Adrenal gland (tissue), 12 donors: Measurements from ENCODE around the gene CAPRIN1. TPM values are rescaled to one million over a fixed set of nuclear protein-coding genes. Genes with fewer than 3 reads are reported as not detected.

Source experiments
- DNase-seq, 7 donors: peaks; one replicate each; pipeline ENCODE4 v3.0.0-alpha.2; 2019 to 2020
- H3K27ac ChIP-seq, 5 donors: fragments of 200-600 bp; sonication (generic) in 4 of 5; 1 replicate in 3 of 5; 2 replicates in 2 of 5; pipeline versions ENCODE4 v1.5.1 to v1.8.0; 2016 to 2020; ENCODE audit warnings: mild to moderate bottlenecking in 1 of 5
- H3K27me3 ChIP-seq: fragments of 200-600 bp; 2 replicates; pipeline ENCODE4 v1.8.0; 2021
- H3K36me3 ChIP-seq, 2 donors: fragments of 200-600 bp; replicated peaks in 1 of 2; 1 replicate in 1 of 2; 2 replicates in 1 of 2; pipeline versions ENCODE4 v1.5.1 to v1.8.0; 2018 to 2022
- H3K4me1 ChIP-seq, 2 donors: fragments of 200-600 bp; replicated peaks in 1 of 2; 1 replicate in 1 of 2; 2 replicates in 1 of 2; pipeline versions ENCODE4 v1.5.1 to v1.8.0; 2018 to 2021
- H3K4me3 ChIP-seq, 4 donors: fragments of 200-600 bp; sonication (generic) in 3 of 4; one replicate each; pipeline ENCODE4 v1.5.1; 2016 to 2018
- H3K9me3 ChIP-seq, 3 donors: fragments of 200-600 bp; sonication (generic) in 1 of 3; replicated peaks in 1 of 3; 1 replicate in 2 of 3; 2 replicates in 1 of 3; pipeline versions ENCODE4 v1.5.1 to v1.8.0; 2016 to 2021
- CTCF ChIP-seq, 6 experiments: fragments of 450-650 bp in 4 of 6; fragments of 200-600 bp in 2 of 6; sonication (generic) in 1 of 6; IDR thresholded peaks; 1 replicate in 5 of 6; 2 replicates in 1 of 6; pipeline versions ENCODE4 v1.5.1 to v1.8.0; 2016 to 2021; ENCODE audit warnings: antibody characterized with exemption in 6 of 6, mild to moderate bottlenecking in 2 of 6, moderate library complexity in 1 of 6
- POLR2A ChIP-seq, 2 donors: fragments of 450-650 bp; IDR thresholded peaks; one replicate each; pipeline ENCODE4 v1.6.1; 2017; ENCODE audit warnings: antibody characterized with exemption in 2 of 2, mild to moderate bottlenecking in 2 of 2, moderate library complexity in 1 of 2
- WGBS, 4 donors: extraction: QIAGEN DNeasy Blood & Tissue Kit in 2 of 4; methylation state at CpG; one replicate each; pipeline versions ENCODE4 v1.1.5 to v1.1.7; 2013 to 2017; 5-methylcytosine and 5-hydroxymethylcytosine counted together
- intact Hi-C, 2 donors: fragments of 100-400 bp; cut with DNase I; formaldehyde crosslinking; loops; one replicate each; pipeline versions ENCODE4 v1.14.1 to v1.15.0; 2022 to 2023
- polyA plus RNA-seq, 3 donors: library from polyadenylated mRNA; stranded (reverse); fragments of 200-250 nt in 2 of 3; fragments of 350-450 nt in 1 of 3; fragmentation: Illumina TruSeq in 1 of 3; extraction: RNeasy Lipid Tissue Mini Kit (QIAGEN cat#74804) in 1 of 3; gene quantifications; one replicate each; pipeline ENCODE4 v1.2.3, GENCODE V29; 2013 to 2014
- total RNA-seq, 9 donors: library from RNA; depleted of rRNA in 4 of 9; stranded (reverse); fragments of >200 nt in 4 of 9; fragments of 120-200 nt in 1 of 9; fragmentation: NEBNext Ultra II Directional in 1 of 9; extraction: Animal tissue kit (Norgen Biotek cat#: 25700) in 1 of 9; gene quantifications; one replicate each; pipeline versions ENCODE4 v1.1.0 to v1.2.4, GENCODE V29; 2013 to 2023
- donor health status: healthy with polysubstance abuse.
- donor health status: Bipolar disorder and iron deficiency.
- donor health status: DM: yes; HTN: yes; CAD: no.
- donor health status: DM: no; HTN: no; CAD: no.
- donor health status: DM: no; HTN: no; CAD: no.
- donor health status: DM: yes; HTN: yes; CAD: no.

Gene CAPRIN1
- total and polyA plus RNA-seq, 12 donors = 42.4 to 202 (median 149) TPM

- no peak for DNase-seq
- Histone ChIP-seq H3K4me1 (peaks cover 10 to 20% of the 10 kb centered on the region in 2 donors), H3K27ac (peak overlapping the region; percentile 37 to 98 (median 91)), H3K4me3 (peak overlapping the region in 2 of 4 donors; percentile 86 to 88), H3K27me3 (no peaks in the 10 kb centered on the region), H3K36me3 (peaks cover 0 to 25% of the 10 kb centered on the region in 2 donors), H3K9me3 (no peaks in the 10 kb centered on the region)
- TF ChIP-seq CTCF (IDR thresholded peaks at IDR 0.05) (no peak), POLR2A (IDR thresholded peaks at IDR 0.05) (no peak)
- WGBS, 4 donors = 17 to 24% (median 22%) methylated on average over 6 of the region's 6 CpGs
- intact Hi-C loops = loop anchor here (5.0 to 10.0 kb wide), 2 partner anchors 50 to 52 kb away; partner anchors contain the start of gene CAPRIN1 (in 2 of the 2)
These were observed 53.1 kb downstream of the CAPRIN1 start for GRCh38 chr11:34104680-34105078.

GRCh38 chr11:34105079-34105956 is 53.8 kb downstream of the CAPRIN1 start, which contains the start of gene NAT10:
Gene NAT10 (plus strand): TSS chr11:34105629. CDS start chr11:34108226, 2,597 bp downstream.
- peak; percentile 53 to 87 for TF ChIP-seq POLR2A (IDR thresholded peaks at IDR 0.05)
- peak in 5 of 6 experiments; percentile 2 to 21 (median 12) for TF ChIP-seq CTCF (IDR thresholded peaks at IDR 0.05)
- intact Hi-C loops = loop anchor here (5.0 to 10.0 kb wide), 2 partner anchors 51 to 53 kb away; partner anchors contain the start of gene CAPRIN1 (in 2 of the 2)
- H3K4me3 ChIP-seq = peak within 1 kb of the TSS; percentile 4 to 99 (median 87)
- 0 to 1% (median 0%) methylated on average over 34 to 55 of the region's 55 CpGs for WGBS, 4 donors
- H3K9me3 ChIP-seq = no peaks in the 10 kb centered on the region
- peaks cover 0 to 25% of the 10 kb centered on the region in 2 donors for H3K36me3 ChIP-seq
- peak; percentile 97 to 99 (median 98) for DNase-seq
- H3K4me1 ChIP-seq = peaks cover 10 to 20% of the 10 kb centered on the region in 2 donors
- H3K27ac ChIP-seq = peak within 1 kb of the TSS; percentile 37 to 98 (median 91)
- no peaks in the 10 kb centered on the region for H3K27me3 ChIP-seq

GRCh38 chr11:34105957-34106504 is 54.5 kb downstream of the CAPRIN1 start:
- peaks cover 0 to 27% of the 10 kb centered on the region in 2 donors for H3K36me3 ChIP-seq
- H3K27ac ChIP-seq = peak overlapping the region in 4 of 5 donors; percentile 91 to 98 (median 93)
- H3K4me1 ChIP-seq = peaks cover 10 to 20% of the 10 kb centered on the region in 2 donors
- no peaks in the 10 kb centered on the region for H3K9me3 ChIP-seq
- peak overlapping the region; percentile 4 to 99 (median 87) for H3K4me3 ChIP-seq
- intact Hi-C loops = loop anchor here (5.0 to 10.0 kb wide), 2 partner anchors 51 to 54 kb away; partner anchors contain the start of gene CAPRIN1 (in 2 of the 2)
- H3K27me3 ChIP-seq = no peaks in the 10 kb centered on the region
- DNase-seq = no peak
- 0 to 2% (median 1%) methylated on average over 12 to 17 of the region's 17 CpGs for WGBS, 4 donors
- TF ChIP-seq CTCF (IDR thresholded peaks at IDR 0.05) (peak in 1 of 6 experiments; percentile 0), POLR2A (IDR thresholded peaks at IDR 0.05) (no peak)

- TF ChIP-seq CTCF (IDR thresholded peaks at IDR 0.05) (no peak), POLR2A (IDR thresholded peaks at IDR 0.05) (no peak)
- intact Hi-C loops = no loop called here
- WGBS, 4 donors = 90 to 93% (median 93%) methylated on average over 6 of the region's 6 CpGs
- Histone ChIP-seq H3K27ac (no peak overlapping the region), H3K36me3 (peaks cover 4 to 85% of the 10 kb centered on the region in 2 donors), H3K4me1 (peaks cover 0 to 15% of the 10 kb centered on the region in 2 donors), H3K27me3 (no peaks in the 10 kb centered on the region), H3K9me3 (no peaks in the 10 kb centered on the region), H3K4me3 (no peak overlapping the region)
- DNase-seq = no peak
These were observed 60.3 kb downstream of the CAPRIN1 start for GRCh38 chr11:34111722-34112270.
